HG03354 (cell line): ENCODE measurements around the gene GDPD4.

ENCODE experiments used
- ATAC-seq: cut with Tn5 transposase; IDR thresholded peaks from one replicate; pipeline ENCODE4 v1.9.1; 2021; ENCODE audit warnings: mild to moderate bottlenecking; ENCODE audit not compliant: unreplicated experiment, poor library complexity, severe bottlenecking

GDPD4 gene

DNA sequence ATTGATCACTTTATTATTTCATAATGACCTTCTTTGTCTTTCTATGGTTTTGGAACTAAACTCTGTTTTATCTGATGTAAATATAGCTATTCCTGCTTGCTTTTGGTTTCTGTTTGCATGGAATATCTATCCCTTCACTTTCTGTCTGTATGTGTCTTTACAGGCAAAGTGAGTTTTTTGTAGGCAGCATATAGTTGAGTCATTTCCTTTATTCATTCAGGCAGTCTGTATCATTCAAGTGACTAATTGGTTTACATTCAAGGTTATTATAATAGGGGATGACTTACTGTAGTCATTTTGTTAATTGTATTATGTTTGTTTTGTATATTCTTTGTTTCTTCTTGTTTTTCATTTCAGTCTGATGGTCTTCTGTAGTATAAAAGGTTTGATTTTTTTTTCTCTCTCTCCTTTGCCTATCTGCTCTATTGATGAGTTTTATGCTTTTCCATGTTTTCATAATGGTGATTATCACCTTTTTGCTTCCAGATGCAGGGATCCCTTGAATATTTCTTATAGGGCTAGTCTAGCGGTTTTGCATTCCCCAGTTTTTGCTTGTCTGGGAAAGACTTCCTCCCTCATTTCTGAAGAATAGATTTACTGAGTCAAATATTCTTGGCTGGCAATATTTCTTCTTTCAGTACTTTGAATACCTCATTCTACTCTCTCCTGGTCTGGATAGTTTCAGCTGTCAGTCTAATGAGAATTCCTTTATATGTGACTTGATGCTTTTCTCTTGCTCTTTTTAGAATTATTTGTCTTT is 50.4 kb downstream of the GDPD4 start:
- no peak for ATAC-seq

DNA sequence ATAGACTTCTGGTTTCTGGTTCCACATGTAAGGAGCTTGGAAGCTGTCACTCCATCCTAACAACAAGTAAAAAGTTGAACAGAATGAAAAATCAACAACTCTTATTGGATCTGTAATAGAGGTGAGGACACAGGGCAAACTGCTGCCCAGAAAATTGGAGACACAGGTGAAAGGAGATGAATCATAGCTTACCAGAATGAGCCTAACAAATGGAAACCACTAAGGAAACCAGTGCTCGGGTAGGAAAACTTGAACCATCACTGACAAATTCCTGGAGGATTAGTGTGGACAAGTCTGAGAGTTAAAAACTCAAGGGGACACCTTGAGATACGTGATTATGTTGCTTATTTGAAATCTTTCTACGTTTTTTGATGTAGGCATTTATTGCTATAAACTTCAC is 52.1 kb downstream of the GDPD4 start:
- ATAC-seq: no peak

- no peak for ATAC-seq
Observed at GRCh38 chr11:77244277-77245027, 57.0 kb downstream of the GDPD4 start.

DNA sequence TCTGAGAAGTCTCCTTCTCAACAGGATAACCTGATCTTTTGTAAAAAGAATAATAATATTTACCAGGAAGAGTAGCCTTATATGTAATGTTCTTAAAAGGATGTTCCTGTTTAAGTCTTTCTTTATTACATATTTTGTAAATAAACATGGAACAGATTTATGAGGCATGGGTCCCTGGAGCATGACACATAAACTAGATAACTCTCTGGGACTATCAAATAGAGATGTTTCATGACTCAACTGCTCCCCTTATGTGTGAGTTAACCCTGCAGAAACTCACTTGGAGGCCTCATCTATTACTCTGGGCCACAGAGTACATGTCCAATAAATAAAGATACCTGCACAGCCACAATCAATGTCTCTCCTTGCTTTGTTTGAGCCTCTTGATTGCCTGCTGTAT is 64.6 kb downstream of the GDPD4 start:
- ATAC-seq: no peak

DNA sequence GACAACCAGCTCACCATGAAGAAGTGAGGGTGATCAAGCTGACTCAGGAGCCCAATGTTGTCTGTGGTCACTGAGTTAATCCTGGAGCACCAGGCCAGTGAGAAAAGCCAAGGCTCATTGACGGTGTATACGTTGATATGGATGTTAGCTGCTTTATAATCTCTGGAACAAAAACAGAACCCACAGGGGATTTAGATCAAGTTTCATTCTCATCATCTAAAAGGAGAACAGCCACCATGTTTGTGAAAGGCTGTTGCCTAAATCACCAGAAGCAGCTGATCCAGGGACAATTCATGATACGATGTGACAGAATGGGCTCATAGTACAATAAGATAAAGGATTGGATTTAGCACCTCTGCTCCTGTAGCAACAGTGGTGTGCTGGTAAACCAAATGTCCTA is 68.5 kb downstream of the GDPD4 start:
- no peak for ATAC-seq

- ATAC-seq: no peak
Observed at GRCh38 chr11:77232242-77232641, 69.2 kb downstream of the GDPD4 start.

DNA sequence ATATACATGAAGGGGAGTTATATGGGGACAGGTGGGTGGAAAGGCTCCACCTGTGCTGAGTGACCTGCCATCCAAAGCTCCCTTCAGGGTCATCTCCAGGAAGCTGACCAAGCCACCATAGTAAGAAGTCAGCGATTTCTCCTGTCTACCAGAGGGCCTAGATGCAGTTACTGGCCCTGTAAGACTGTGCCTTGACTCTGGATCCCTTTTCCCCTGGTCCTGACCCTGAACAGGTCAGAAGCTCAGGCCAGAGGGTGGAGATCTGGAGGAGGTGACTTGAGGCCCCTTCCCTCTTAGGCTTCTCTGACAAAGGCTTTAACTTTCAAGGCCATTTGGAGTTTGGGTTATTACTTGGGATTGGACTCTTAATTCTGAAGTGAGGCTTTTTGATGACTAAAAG is 69.7 kb downstream of the GDPD4 start:
- ATAC-seq: no peak

DNA sequence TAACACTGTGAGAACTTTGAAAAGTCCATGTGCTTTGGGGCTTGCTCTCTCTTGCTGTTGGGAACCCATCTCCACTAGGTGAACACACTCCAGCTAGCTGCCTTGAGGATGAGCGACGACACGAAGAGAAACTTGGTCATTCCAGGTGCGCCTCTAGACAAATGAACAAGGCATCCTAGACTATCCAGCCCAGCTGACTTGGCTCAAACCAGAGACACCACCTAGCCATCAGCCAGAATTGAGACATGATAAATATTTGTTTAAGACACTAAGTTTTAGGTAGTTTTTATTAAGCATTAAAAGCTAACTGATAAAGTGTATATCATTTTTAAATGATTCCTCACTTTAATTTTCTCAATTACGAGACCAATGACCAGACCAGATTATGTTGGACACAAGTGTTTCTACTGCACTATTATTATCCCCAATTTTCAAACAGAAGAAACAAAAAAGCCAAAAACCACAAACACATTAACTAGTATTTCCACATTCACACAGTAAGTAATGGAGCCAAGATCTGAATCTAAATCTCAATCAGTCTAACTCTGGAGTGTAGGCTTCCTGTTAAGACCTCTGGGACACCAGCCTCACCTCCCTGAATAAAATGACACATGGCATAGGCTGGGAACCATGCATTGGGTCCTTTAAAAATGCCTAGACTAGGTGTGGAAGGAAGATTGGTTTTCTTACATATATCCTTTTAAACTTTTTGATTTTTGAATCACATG is 70.4 kb downstream of the GDPD4 start:
- ATAC-seq: no peak

DNA sequence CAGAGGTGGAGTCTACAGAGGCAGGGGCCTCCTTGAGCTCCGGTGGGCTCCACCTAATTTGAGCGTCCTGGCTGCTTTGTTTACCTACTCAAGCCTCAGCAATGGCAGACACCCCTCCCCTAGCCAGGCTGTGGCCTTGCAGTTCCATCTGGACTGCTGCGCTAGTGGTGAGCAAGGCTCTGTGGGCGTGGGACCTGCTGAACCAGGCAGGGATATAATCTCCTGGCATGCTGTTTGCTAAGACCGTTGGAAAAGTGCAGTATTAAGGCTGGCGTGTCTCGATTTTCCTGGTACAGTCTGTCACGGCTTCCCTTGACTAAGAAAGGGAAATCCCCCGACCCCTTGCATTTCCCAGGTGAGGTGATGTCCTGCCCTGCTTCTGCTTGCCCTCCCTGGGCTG is 77.7 kb downstream of the GDPD4 start:
- no peak for ATAC-seq

DNA sequence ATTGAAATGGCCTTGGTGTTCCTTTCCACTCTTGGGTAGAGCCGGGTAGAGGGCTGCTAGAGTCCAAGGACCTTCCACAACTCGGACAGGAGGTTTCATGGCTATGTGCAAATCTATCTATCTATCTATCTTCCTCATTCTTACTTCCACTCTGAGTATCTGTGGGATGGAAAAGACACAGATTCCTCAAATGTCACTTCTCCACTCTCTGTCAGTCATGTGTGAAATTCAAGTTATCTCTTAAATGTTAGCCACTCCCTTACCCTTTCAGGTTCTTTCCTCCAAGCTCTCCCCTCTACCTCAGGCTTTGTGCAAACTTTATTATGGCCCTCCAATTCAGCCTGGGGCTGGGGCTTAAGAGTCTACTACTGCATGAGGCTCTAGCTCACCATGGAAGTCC is 84.3 kb downstream of the GDPD4 start:
- ATAC-seq: no peak

GRCh38 chr11:77215106-77215505 is 86.4 kb downstream of the GDPD4 start:
- no peak for ATAC-seq

DNA sequence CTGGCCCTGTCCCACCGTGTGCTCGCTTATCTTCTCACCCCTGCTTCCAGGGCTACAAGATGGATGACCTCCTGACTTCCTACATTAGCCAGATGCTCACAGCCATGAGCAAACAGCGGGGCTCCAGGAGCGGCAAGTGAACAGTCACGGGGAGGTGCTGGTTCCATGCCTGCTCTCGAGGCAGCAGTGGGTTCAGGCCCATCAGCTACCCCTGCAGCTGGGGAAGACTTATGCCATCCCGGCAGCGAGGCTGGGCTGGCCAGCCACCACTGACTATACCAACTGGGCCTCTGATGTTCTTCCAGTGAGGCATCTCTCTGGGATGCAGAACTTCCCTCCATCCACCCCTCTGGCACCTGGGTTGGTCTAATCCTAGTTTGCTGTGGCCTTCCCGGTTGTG is 86.9 kb downstream of the GDPD4 start:
- no peak for ATAC-seq

GRCh38 chr11:77213589-77214428 is 87.7 kb downstream of the GDPD4 start:
- no peak for ATAC-seq

GRCh38 chr11:77213029-77213579 is 88.4 kb downstream of the GDPD4 start:
- ATAC-seq: no peak

DNA sequence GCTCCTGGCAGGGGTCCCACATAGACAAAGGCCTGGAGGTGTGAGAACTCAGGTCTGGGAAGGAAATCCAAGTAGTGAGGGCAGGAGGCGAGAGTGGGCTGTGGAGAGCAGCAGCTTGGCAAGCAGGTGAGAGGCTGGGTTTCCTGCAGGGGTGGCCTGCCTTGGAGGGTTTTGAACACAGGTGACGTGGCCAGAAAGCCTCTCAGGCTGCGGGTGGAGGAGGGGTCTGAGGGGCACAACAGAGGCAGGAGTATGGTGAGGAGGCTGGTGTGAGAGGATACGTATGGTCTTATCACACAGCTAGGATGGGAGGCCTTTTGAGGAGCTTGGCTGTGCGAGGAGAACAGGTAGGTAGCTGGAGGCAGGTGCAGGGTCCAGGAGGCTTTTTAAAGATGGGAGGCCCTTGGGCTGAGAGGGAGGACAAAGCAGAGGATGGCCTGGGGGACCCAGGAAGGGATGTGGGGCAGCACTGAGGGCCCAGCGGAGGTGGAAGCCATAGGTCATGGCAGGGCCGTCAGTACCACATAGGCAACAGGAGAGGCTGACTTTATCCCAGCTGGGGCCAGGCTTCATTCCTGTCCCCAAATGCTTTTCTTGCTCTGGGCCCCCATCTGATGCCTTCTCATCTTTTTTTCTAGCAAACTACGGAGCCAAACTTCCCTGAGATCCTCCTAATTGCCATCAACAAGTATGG is 89.0 kb downstream of the GDPD4 start:
- ATAC-seq: no peak

GRCh38 chr11:77211594-77212251 is 89.8 kb downstream of the GDPD4 start:
- ATAC-seq: no peak

- ATAC-seq: no peak
Observed at GRCh38 chr11:77211040-77211451, 90.4 kb downstream of the GDPD4 start.

GRCh38 chr11:77209663-77210062 is 91.8 kb downstream of the GDPD4 start:
- no peak for ATAC-seq

DNA sequence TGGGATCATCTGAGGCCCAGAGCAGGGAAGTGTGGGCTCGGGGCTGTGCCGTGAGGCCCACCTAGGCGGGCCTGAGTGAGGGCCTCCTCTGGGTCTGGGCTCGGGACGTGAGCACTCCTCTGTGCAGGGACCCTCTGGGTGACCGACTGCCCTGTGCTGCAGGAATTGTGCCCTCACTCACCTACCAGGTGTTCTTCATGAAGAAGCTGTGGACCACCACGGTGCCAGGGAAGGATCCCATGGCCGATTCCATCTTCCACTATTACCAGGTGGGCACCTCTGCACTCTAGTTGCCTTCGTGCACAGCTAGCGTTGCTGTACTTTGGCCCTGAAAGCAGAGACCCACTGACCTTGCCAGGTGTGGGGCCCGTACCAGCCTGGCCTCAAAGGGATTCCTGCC is 93.0 kb downstream of the GDPD4 start:
- no peak for ATAC-seq
